GM08714 (cell line): ENCODE data around the gene RTN4R.
"Not testable (repeated sequence)": the region's sequence is repeated elsewhere in the genome, so short reads cannot be mapped to it uniquely, and the experiment has no call there.

Experiments used
- H3K4me3 ChIP-seq: fragments of 200-500 bp; sonication (Bioruptor generic); 2 replicates; pipeline ENCODE4 v1.5.1; 2014; ENCODE audit warnings: mild to moderate bottlenecking, low read length, inconsistent platforms
- ZNF274 ChIP-seq: IDR thresholded peaks from 2 replicates; pipeline ENCODE4 v1.6.1; 2012; ENCODE audit warnings: mild to moderate bottlenecking, low read depth, low read length

RTN4R gene

GRCh38 chr22:20268279-20269012, at the start of gene RTN4R:
Gene RTN4R, minus strand, starts transcription at chr22:20268318. Its CDS starts 226 bp downstream, at chr22:20268092.
- H3K4me3 ChIP-seq = peak within 1 kb of the TSS; percentile 25; the same call in 1 of the 2 replicates
- TF ChIP-seq ZNF274 = no peak

- not testable (repeated sequence) for H3K4me3 ChIP-seq
Observed at GRCh38 chr22:20317402-20318042, 49.4 kb upstream of the RTN4R start.

GRCh38 chr22:20316844-20317401, 48.8 kb upstream of the RTN4R start:
- TF ChIP-seq ZNF274 = no peak

DNA sequence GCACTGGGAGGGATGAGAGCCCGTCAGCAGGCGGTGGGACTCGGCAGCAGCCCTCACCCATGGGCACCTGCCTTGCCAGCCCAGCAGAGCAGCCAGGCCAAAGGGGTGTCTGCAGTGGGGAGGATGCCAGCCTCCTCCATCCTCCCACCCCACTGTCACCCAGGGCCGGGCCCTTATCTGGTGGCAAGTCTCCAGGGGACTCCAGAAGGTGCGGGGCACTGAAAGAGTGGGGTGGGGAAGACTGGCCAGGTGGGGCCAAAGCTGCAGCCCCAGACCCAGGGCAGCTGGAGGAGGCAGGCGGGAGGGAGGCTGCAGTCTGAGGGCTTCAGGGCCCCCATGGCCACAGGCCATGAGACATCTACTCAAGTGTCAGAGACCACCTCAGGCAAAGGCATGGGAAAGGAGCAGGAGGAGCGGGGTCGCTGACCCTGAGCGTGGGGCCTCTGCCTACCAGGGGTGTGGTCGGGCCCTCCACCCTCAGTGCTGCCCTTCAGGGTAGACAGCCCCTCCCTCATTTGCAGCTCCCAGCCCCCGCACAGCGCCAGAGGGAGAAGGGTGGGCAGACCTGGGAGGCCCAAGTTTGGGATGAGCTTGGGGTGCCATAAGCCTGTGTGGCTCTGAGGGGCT, 48.2 kb upstream of the RTN4R start:
- no peak overlapping the region for H3K4me3 ChIP-seq
- TF ChIP-seq ZNF274 = no peak

More at GRCh38 chr22:20316844-20317401, 48.8 kb upstream of the RTN4R start:
- no peak overlapping the region for H3K4me3 ChIP-seq

DNA sequence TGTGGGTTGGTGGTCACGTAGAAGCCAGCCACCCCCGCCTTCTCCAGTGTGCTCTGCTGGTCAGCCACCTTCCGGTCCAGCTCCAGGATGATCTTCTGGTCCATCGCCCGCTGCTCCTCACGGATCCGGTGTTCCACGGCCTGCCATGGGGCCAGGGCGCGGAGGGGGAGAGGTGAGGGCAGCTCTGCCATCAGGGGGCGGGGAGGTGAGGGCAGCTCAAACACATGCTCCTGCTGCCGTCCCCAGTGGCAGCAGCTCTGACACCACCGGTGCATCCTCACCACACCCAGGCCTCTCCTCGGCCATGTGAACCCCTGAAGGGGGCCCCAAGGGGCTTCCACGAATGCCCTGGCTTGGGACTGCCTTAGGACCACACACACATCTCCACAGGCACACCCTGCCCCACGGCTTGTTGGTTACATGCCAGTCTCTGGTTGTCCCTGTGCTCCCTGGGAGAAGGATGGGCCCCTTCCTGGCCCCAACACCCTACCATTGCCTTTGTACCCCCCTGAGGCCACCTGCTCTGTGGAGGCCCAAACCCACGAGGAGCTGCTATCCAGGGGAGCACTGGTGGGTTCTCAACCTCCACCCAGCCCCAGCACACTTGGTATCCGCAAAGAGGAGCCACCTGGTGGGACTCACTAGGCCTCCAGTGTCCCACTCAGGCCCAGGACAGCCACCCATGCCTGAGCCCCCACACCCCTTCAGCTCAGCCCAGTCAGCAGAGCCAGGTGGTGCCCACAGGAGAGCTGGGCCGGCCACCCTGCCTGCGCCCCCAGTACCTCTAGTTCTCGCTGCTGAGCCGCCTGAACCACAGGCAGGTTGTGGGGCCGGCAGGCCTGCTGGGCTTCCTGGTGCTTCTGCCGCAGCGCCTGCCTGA, 47.5 kb upstream of the RTN4R start:
- TF ChIP-seq ZNF274 = no peak

GRCh38 chr22:20314741-20315336, 46.7 kb upstream of the RTN4R start:
- H3K4me3 ChIP-seq = not testable (repeated sequence)

More for the DNA sequence above, 47.5 kb upstream of the RTN4R start:
- H3K4me3 ChIP-seq = no peak overlapping the region

- not testable (repeated sequence) for H3K4me3 ChIP-seq
Observed at GRCh38 chr22:20314206-20314605, 46.1 kb upstream of the RTN4R start.

GRCh38 chr22:20313306-20314077, 45.4 kb upstream of the RTN4R start:
- not testable (repeated sequence) for H3K4me3 ChIP-seq

DNA sequence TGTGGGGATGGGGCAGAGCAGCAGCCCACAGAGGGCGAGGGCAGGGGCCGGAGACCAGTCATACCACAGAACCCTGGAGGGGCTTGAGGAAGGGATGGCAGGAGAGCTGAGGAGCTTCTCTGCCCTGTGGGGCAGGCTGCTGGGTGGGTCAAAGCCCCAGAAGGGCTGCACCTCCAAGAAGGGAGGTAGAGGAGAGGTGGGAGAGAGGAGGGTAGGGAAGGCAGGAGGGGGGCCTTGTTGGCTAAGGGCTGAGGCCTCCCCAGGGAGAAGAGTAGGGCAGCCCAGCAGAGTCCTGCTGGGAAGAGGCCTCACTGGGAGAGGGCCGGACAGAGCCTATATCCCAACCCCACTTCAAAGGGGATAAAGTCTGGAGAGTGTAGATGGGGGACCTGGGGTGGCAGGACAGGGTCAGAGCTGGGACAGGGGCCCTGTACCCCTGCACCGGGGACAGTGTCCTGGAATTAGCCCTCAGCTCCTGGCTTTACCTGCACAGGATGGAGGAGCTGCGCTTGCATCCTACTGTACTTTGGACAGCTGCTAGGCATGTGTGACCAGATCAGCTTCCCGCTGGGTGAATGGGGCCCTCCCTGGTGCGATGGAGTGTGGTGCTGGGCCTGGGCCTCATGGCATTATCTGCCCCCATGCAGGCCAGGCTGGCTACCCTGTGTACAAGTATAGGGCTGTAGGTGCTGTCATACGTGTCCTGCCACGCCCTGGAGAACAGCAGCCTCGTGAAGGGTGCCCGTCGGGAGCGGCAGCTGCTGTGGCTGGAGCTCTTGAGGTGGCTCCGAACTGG, 44.5 kb upstream of the RTN4R start:
- TF ChIP-seq ZNF274 = no peak
- no peak overlapping the region for H3K4me3 ChIP-seq

DNA sequence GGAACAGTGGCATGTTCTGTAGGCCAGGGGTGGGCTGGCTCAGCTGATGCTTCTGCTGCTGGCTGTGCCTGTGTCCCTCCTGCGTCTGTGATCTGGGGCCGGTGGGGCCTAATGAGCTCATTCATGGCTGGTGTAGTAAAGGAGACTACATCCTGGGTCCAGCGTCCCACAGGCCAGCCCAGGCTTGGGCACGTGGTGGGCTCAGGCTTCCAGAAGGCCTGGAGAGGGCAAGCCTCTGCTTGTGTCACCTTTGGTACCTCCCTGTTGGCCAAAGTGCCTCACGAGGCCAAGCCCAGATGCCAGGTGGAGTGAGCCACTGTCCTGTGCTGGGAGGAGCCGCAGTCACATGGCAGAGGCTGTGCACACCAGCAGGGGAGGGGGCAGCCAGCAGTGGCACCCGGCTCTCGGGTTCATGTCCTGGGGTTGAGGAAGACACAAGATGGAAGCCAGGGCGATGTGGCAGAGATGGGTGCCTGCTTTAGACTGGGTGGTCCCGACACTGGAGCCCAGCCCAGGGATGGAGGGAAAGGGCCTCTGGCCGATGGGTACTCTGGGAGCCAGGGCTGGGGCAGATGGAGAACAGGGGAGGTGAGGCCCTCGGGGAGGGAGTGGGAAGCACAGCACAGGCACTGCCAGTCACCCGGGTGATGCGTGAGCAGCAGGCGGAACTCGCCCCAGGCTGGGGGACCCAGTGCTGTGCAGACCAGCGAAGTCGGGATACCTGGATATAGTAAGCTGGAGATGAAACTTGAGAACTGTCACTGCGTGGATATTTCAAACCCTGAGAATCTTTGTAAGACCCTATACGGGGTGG, 43.3 kb upstream of the RTN4R start:
- not testable (repeated sequence) for H3K4me3 ChIP-seq

DNA sequence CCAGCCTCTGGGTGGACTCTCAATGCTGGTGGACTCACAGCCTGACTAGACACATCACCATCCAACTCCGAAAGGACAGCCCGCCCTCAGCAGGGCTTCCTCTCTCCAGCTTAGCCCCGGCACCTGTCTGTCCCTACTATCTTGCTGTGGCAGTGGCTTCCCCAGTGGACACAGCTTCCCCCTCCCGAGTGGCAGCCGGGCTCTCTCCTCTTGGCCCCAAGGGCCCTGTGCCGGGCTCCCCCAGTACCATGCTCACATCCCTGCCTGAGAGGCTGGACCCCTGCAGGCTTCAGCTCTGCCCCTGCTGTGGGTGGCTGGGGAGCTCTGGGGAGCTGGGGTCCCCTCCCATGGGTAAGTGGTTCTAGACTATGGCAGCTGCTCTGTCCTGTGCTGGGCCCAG, 42.7 kb upstream of the RTN4R start:
- H3K4me3 ChIP-seq = not testable (repeated sequence)

GRCh38 chr22:20310180-20310579, 42.1 kb upstream of the RTN4R start:
- H3K4me3 ChIP-seq = not testable (repeated sequence)

GRCh38 chr22:20308806-20309650, 40.9 kb upstream of the RTN4R start:
- H3K4me3 ChIP-seq = not testable (repeated sequence)

DNA sequence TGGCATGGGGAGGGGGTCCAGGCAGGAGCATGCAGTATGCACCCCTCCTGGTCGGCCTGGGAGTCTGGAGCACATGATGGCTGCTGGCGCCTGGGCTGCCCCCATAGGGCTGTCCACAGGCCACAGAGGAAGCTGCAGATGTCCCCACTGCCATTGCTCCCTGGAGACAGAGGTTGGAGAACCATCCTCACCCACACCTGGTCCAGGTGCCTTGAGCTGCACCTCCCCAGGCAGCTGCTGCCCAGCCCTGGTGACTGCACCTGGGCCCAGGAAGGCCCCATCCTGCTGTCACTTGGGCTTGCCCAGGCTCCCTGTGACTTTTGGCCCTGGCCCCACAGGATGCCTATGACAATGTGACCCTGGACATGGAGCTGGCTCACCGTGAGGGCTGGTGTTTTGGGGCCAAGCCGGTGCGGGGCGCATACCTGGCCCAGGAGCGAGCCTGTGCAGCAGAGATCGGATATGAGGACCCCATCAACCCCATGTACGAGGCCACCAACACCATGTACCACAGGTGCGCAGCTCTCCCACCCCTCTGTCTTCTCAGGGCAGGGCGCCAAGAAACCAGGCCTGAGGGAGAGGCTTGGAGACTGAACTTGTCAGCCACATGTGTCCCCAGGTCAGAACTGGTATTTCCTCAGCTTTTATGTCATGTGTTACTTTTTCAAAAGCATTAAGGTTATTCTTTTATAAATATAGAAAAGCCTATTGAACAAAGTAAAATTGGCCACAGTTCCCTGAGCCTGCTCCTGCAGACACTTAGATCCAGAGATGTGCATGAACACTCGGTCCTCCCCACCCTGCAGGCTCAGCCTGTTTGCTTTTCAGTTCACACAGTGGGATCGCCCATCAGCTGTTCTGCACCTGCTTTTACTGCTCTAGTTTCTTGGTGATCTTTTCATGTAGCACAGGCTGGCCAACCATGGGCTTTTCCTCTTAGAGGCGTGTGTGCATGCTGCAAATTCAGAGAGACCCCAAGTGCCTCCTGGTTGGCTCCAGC, 39.6 kb upstream of the RTN4R start:
- H3K4me3 ChIP-seq = not testable (repeated sequence)
